RWPE2 (cell line): ENCODE data around the gene FAM98B.
A peak's percentile ranks its signal among the peaks of the same experiment; 100 is the strongest.
"Not testable (repeated sequence)": the region's sequence is repeated elsewhere in the genome, so short reads cannot be mapped to it uniquely, and the experiment has no call there.

Source experiments
- ATAC-seq: fragments of 200-7000 bp; cut with Tn5 transposase; 3 replicates; pipeline ENCODE4 v1.9.1; 2021; ENCODE audit warnings: low read depth
- DNase-seq: peaks from one replicate; pipeline ENCODE4 v3.0.0-alpha.2; 2020; ENCODE audit warnings: low spot score
- H3K27ac ChIP-seq: fragments of 450-650 bp; 2 replicates; pipeline ENCODE4 v1.5.1; 2017; ENCODE audit warnings: mild to moderate bottlenecking; ENCODE audit not compliant: poor library complexity, severe bottlenecking
- H3K27me3 ChIP-seq: fragments of 250-450 bp; sonication (Bioruptor Pico); 2 replicates; pipeline ENCODE4 v1.5.1; 2021; ENCODE audit warnings: mild to moderate bottlenecking, moderate library complexity; ENCODE audit not compliant: insufficient read depth, poor library complexity, severe bottlenecking
- H3K36me3 ChIP-seq: fragments of 250-450 bp; sonication (Bioruptor Pico); 2 replicates; pipeline ENCODE4 v1.5.1; 2020; ENCODE audit warnings: low read depth, mild to moderate bottlenecking, moderate library complexity
- H3K4me1 ChIP-seq: fragments of 250-450 bp; sonication (Bioruptor Pico); 2 replicates; pipeline ENCODE4 v1.5.1; 2021; ENCODE audit warnings: mild to moderate bottlenecking, moderate library complexity; ENCODE audit not compliant: insufficient read depth, poor library complexity, severe bottlenecking
- H3K4me3 ChIP-seq: fragments of 250-450 bp; sonication (Bioruptor Pico); 2 replicates; pipeline ENCODE4 v1.5.1; 2021; ENCODE audit warnings: mild to moderate bottlenecking, moderate library complexity; ENCODE audit not compliant: severe bottlenecking
- H3K9me3 ChIP-seq: fragments of 250-450 bp; sonication (Bioruptor Pico); 2 replicates; pipeline ENCODE4 v1.5.1; 2021; ENCODE audit warnings: mild to moderate bottlenecking, moderate library complexity; ENCODE audit not compliant: severe bottlenecking
- CTCF ChIP-seq: fragments of 450-650 bp; IDR thresholded peaks from one replicate; pipeline ENCODE4 v1.5.1; 2017; ENCODE audit warnings: mild to moderate bottlenecking, moderate library complexity; ENCODE audit not compliant: poor library complexity, severe bottlenecking

The FAM98B gene

GRCh38 chr15:38430106-38430760, 23.7 kb upstream of the FAM98B start:
- no peak overlapping the region for H3K4me3 ChIP-seq
- no peaks in the 10 kb centered on the region for H3K9me3 ChIP-seq
- TF ChIP-seq CTCF: no peak
- H3K36me3 ChIP-seq: no peaks in the 10 kb centered on the region
- ATAC-seq: no peak
- no peak for DNase-seq
- H3K4me1 ChIP-seq: no peaks in the 10 kb centered on the region
- no peaks in the 10 kb centered on the region for H3K27me3 ChIP-seq
- no peak overlapping the region for H3K27ac ChIP-seq

- Histone ChIP-seq H3K4me3 (no peak overlapping the region), H3K4me1 (no peaks in the 10 kb centered on the region), H3K9me3 (no peaks in the 10 kb centered on the region), H3K27me3 (peaks cover 4% of the 10 kb centered on the region), H3K36me3 (no peaks in the 10 kb centered on the region), H3K27ac (no peak overlapping the region)
- DNase-seq: no peak
- TF ChIP-seq CTCF: no peak
- ATAC-seq: no peak
Measured at GRCh38 chr15:38436993-38437392, 16.9 kb upstream of the FAM98B start.

GRCh38 chr15:38437603-38438002, 16.3 kb upstream of the FAM98B start:
- not testable (repeated sequence) for DNase-seq, H3K27me3 ChIP-seq, ATAC-seq, H3K27ac ChIP-seq, H3K4me1 ChIP-seq, H3K9me3 ChIP-seq, H3K36me3 ChIP-seq, H3K4me3 ChIP-seq

- peaks cover 4% of the 10 kb centered on the region for H3K27me3 ChIP-seq
- no peak for ATAC-seq
- no peak overlapping the region for H3K4me3 ChIP-seq
- no peak for DNase-seq
- H3K36me3 ChIP-seq: no peaks in the 10 kb centered on the region
- TF ChIP-seq CTCF: no peak
- H3K27ac ChIP-seq: no peak overlapping the region
- no peaks in the 10 kb centered on the region for H3K4me1 ChIP-seq
- H3K9me3 ChIP-seq: no peaks in the 10 kb centered on the region
Measured at GRCh38 chr15:38438031-38438986, 15.6 kb upstream of the FAM98B start.

- Histone ChIP-seq H3K36me3 (no peaks in the 10 kb centered on the region), H3K9me3 (no peaks in the 10 kb centered on the region), H3K4me3 (no peak overlapping the region), H3K27ac (no peak overlapping the region), H3K4me1 (no peaks in the 10 kb centered on the region), H3K27me3 (peaks cover 4% of the 10 kb centered on the region)
- TF ChIP-seq CTCF: peak; percentile 99
- ATAC-seq: peak; percentile 82
- DNase-seq: peak; percentile 64
Measured at GRCh38 chr15:38440353-38441129, 13.4 kb upstream of the FAM98B start.
